ENCODE results near the gene GJA5.

GJA5 gene

DNA sequence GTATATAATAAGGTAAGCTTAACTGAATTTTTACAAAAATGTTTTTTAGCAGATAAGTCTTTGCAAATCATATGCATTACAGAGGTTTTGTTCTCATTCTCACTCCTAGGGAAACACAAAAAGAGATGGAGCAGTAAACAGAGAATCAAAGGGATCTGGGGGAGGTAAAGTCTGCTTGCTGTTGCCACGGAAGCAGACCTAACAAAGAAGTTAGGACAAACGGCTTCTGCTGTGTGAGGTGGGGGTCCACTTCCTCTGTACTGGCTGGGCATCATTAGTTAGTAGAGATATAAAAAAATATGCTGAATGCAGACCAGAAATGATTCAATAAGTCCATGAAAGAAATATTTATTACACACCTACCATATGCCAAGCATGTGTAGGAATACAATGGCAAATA lies 34.2 kb downstream of the GJA5 start:
- DNase-seq = no peak

DNA sequence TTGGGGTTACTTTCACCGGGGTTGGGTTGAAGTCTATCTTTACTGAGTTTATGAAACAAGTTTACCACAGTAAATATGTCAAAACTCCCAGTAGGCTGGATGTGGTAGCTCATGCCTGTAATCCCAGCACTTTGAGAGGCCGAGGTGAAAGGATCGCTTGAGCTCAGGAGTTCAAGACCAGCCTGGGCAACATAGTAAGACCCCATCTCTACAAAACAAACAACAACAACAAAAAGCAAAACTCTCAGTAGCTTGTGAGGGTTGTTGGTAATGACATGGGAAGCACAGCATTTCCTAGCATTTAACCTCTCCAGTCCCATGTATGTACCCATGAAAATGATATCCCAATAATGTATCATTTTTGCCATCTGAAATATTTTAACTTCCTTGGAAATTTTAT lies 34.7 kb downstream of the GJA5 start:
- DNase-seq = no peak

DNA sequence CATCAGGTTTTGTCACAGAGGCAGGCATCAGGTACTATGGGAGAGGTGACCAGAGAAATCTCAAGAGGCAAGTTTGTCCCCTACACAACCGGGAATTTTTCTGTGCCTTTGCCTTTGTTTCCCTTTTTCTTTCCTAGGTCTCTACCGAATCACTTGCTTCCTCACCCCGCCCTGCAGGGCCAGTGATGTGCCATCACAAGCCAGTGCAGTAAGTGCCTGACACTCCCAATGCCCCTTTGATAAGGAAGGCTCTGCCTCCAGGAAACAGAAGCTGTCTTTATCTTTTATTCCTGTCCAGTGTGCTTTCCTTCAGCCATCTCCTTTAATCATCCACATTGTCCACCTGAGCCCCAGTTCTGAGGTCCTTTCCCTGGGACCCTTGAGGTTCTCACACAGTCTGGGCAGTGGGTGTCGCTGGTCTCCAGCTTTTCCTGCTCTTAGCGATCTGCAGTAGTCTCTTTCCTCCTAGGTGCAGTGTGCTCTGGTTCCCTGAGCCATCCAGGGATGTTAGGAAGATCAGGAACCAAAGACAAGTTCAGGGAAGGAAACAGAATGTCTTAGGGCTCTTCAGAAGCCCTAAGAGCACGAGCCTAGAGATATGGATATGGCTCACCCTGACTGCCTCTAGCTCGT lies 36.6 kb downstream of the GJA5 start:
- peak in 1 of 2 experiments; percentile 51 for DNase-seq

DNA sequence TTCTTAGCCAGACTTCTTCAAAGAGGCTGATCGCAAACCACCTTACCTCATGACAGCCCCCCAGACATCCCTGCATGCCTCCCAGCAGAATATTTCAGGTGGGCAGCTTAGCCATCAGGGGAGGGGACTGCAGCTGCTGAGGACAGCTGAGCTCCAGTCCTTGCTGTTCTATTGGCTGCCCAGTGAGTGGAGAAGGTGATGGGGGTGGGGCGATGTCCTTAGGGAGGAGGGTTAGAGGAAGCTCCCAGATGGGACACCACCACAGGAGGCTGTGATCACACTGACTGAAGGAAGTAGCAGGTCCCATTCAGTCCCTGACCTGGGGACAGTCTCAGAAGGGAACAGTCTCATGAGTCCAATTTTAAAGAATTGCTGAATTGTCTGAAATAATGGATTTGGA lies 38.3 kb downstream of the GJA5 start:
- DNase-seq = no peak

DNA sequence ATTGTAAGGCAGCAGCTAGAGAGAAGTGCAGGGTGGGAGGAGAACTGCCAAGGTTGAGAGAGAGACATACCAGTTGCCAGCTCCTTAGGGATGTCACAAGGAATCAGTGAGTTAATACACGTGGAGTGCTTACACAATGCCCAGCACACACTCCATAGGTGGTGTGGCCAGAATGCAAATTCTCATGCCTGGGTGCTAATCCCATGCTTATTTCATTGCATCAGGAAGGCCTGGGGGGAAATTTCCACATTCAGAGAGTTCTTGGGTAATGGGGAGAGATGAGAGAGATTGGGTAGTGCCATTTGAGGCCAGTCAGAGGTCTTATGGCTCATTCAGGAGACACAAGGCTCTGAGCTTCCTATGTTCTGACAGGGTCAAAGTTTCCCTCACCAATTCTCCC lies 38.7 kb downstream of the GJA5 start:
- no peak for DNase-seq

DNA sequence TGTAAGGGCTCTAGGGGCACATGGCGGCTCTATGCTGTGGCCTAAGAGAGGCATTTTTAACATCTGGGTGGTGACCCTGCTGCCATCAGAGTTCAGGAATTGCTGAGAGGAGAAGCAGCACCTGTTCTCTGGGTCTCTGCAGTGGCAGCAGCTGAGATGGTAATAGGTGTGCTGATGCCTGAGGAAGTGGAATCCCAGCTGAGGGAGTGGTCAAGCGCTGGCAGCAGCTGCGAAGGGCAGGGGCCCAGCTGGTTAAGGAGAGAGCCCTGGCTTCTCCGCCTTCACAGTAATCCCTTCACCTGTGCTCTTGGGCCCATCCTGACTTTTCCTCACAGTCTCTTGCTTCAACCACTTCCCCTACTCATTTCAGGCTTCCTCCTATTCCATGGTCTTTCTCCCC lies 39.8 kb downstream of the GJA5 start:
- DNase-seq = no peak

DNA sequence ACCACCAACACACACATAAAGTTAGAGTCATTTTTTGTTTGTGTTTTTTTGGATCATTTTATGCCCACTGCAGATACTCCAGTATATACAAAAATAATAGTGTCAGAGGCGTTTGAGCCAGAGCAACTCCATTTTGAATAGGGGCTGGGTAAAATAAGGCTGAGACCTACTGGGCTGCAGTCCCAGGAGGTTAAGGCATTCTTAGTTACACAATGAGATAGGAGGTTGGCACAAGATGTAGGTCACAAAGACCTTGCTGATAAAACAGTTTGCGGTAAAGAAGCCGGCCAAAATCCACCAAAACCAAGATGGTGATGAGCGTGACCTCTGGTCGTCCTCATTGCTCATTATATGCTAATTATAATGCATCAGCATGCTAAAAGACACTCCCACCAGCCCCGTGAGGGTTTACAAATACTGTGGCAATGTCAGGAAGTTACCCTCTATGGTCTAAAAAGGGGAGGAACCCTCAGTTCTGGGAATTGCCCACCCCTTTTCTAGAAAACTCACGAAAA lies 40.6 kb downstream of the GJA5 start:
- DNase-seq = no peak

DNA sequence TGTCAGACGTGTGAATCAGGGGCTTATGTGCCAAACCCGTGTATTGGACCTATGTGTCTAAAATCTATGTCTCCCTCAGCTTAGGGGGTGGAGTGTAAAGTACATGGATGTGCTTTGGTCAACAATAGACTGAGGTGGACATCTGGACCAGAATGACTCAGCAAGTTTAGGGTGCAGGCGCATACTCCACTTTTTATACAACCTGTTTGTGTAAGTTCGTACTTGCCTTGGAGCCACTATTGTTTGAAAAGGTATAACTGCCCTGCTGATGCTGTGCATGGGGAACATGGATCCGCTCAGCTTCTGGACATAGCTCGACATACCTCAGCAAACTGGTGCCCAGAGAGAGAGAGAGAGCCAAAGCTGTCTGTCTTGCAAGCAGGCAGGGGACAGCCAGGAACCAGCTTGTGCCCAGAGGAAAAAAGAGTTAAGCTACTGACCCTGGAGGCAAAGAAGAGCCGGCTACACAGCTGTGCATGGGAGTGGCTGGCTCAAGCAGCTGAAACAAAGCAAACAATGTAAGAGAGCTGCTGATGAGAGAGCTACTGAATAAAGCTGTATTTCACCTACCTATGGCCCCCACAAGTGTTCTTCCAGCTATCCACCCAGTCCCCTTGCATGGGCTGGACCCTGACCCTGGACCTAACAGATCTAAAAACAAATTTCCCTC lies 41.2 kb downstream of the GJA5 start:
- no peak for DNase-seq

DNA sequence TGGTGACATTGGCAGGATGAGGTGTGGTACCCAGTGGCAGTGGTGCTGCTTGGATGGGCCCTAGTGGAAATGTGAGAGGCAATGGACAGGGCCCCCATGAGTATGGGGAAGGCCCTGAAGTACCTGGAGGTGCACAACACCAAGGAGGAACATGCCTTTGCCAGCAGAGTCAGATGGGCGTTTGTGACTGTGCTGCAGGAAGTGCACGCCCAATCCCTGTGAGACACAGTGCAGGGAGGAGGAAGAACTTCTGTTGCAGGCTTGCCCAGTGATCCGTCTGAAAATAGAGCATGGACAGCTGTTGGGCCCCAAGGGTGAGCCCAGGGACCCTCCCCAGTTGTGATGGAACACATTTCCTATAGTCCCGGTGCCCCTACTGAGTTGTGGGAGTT lies 42.7 kb downstream of the GJA5 start:
- no peak for DNase-seq

DNA sequence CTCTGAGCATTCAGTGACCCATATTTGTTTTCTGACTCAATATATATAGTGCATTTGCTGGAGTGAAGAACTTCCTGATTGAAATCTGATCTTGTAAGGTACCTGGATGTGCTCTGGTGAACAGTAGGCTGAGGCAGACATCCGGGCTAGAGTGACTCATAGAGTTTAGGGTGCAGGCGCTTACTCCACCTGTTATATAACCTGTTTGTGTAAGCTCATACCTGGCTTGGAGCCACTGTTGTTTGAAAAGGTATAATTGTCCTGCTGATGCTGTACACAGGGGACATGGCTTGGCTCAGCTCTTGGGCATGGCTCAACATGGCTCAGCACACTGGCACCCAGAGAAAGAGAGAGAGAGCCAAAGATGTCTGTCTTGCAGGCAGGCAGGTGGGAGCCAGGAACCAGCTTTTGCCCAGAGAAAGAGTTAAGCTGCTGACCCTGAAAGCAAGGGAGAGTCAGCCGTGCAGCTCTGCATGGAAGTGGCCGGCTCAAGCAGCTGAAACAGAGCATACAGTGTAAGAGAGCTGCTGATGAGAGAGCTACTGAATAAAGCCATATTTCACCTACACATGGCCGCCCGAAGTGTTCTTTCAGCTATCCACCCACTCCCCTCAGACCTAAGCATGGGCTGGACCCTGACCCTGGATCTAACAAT lies 43.2 kb downstream of the GJA5 start:
- peak in 1 of 2 experiments; percentile 6 for DNase-seq

DNA sequence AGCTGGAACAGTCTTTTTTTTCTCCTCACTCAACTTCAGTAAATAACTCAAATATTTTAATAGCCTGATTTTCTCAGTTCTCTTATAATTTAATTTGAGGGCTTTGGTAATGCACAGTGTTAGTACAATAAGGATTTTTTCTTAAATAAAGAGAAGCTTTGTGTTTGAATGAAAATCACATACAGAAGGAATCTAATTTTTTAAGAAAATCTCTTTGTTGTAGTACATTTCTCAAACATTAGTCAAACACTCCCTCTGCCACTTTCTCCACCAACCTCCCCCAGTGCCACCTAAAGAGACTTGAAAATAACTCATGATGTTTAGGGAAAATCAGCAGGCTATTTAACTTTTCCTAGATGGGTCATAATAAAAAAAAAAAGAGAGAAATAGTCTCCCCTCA lies 47.8 kb downstream of the GJA5 start:
- DNase-seq = no peak

Data from NCI-H1930 (cell line).